Suprapubic skin (tissue), 4 donors: ENCODE measurements around the gene FXYD5.

Source experiments
- CTCF ChIP-seq, 2 donors: fragments of 200-600 bp in 1 of 2; fragments of 450-650 bp in 1 of 2; sonication (generic) in 1 of 2; IDR thresholded peaks; one replicate each; pipeline ENCODE4 v1.5.1; 2016 to 2019; ENCODE audit warnings: antibody characterized with exemption in 2 of 2, mild to moderate bottlenecking in 1 of 2, moderate library complexity in 1 of 2
- POLR2A ChIP-seq, 2 donors: fragments of 450-650 bp; IDR thresholded peaks; one replicate each; pipeline ENCODE4 v1.6.1; 2017; ENCODE audit warnings: antibody characterized with exemption in 2 of 2, mild to moderate bottlenecking in 2 of 2, moderate library complexity in 2 of 2
- POLR2AphosphoS5 ChIP-seq, 3 donors: sonication (generic); formaldehyde crosslinking; IDR thresholded peaks; one replicate each; pipeline ENCODE4 v1.6.1; 2017; ENCODE audit warnings: antibody characterized with exemption in 3 of 3

- TF ChIP-seq POLR2A (IDR thresholded peaks at IDR 0.05), result no peak
- TF ChIP-seq CTCF (IDR thresholded peaks at IDR 0.05), result no peak
- no peak for TF ChIP-seq POLR2AphosphoS5 (IDR thresholded peaks at IDR 0.05)
Observed at GRCh38 chr19:35216016-35216832, 61.7 kb downstream of the FXYD5 start.
